Transverse colon (tissue), 4 donors: Measurements from ENCODE around the gene FAM9C.

ENCODE experiments used
- CTCF ChIP-seq, 5 experiments: fragments of 200-600 bp in 3 of 5; fragments of 450-650 bp in 2 of 5; sonication (generic) in 3 of 5; IDR thresholded peaks; 1 replicate in 2 of 5; 2 replicates in 3 of 5; pipeline ENCODE4 v1.5.1; 2016 to 2017; ENCODE audit warnings: antibody characterized with exemption in 5 of 5, inconsistent platforms in 3 of 5, mild to moderate bottlenecking in 2 of 5, moderate library complexity in 1 of 5
- POLR2A ChIP-seq: fragments of 450-650 bp; IDR thresholded peaks from one replicate; pipeline ENCODE4 v1.6.1; 2016; ENCODE audit warnings: antibody characterized with exemption, mild to moderate bottlenecking, moderate library complexity
- POLR2AphosphoS5 ChIP-seq, 3 donors: sonication (generic); formaldehyde crosslinking; IDR thresholded peaks; one replicate each; pipeline ENCODE4 v1.6.1; 2016; ENCODE audit warnings: antibody characterized with exemption in 3 of 3

- TF ChIP-seq CTCF (IDR thresholded peaks at IDR 0.05), result no peak
- TF ChIP-seq POLR2A, result no peak
- TF ChIP-seq POLR2AphosphoS5 (IDR thresholded peaks at IDR 0.05), result no peak
These were observed 49.2 kb upstream of the FAM9C start for GRCh38 chrX:13093529-13094140.
